K562 (cell line): ENCODE measurements around the gene KLF1. TPM values are rescaled to one million over a fixed set of nuclear protein-coding genes. Genes with fewer than 3 reads are reported as not detected.
A peak's percentile ranks its signal among the peaks of the same experiment; 100 is the strongest.

Source experiments
- CBFA2T2 ChIP-seq: fragments of 450-650 bp; conservative IDR thresholded peaks from 2 replicates; pipeline ENCODE4 v1.6.1; 2017; ENCODE audit warnings: mild to moderate bottlenecking
- CBX2 ChIP-seq: fragments of 200-600 bp; sonication (generic); IDR thresholded peaks from one replicate; pipeline ENCODE4 v1.6.1; 2012; ENCODE audit warnings: mild to moderate bottlenecking, low read length, inconsistent platforms; ENCODE audit not compliant: insufficient read depth, poor library complexity, severe bottlenecking
- MAZ ChIP-seq, 2 experiments: fragments of 450-650 bp in 1 of 2; sonication (generic) in 1 of 2; formaldehyde crosslinking; IDR thresholded peaks in 1 of 2; conservative IDR thresholded peaks in 1 of 2; 2 replicates each; pipeline versions ENCODE4 v1.4.0 to v1.5.0; 2020; ENCODE audit warnings: mild to moderate bottlenecking in 1 of 2, missing genetic modification reagents in 1 of 2
- MCM3 ChIP-seq: fragments of 450-650 bp; IDR thresholded peaks from 2 replicates; pipeline ENCODE4 v1.6.1; 2016
- MYC ChIP-seq, 2 experiments: fragments of 250-450 bp in 1 of 2; sonication (Bioruptor Pico) in 1 of 2; IDR thresholded peaks; 2 replicates each; pipeline versions ENCODE4 v1.5.1 to v1.6.1; 2012 to 2021; ENCODE audit warnings: low read depth in 2 of 2, borderline replicate concordance in 1 of 2, improper control_type of control experiment in 1 of 2, low read length in 1 of 2, mild to moderate bottlenecking in 1 of 2, moderate library complexity in 1 of 2
- NRF1 ChIP-seq, 2 experiments: fragments of 450-650 bp; IDR thresholded peaks in 1 of 2; conservative IDR thresholded peaks in 1 of 2; 2 replicates each; pipeline ENCODE4 v1.6.1; 2014; ENCODE audit warnings: mild to moderate bottlenecking in 2 of 2
- TCF7L2 ChIP-seq: fragments of 150-350 bp; IDR thresholded peaks from 2 replicates; pipeline ENCODE4 v1.6.1; 2016; ENCODE audit warnings: low read depth, mild to moderate bottlenecking, low read length, moderate library complexity
- YY1 ChIP-seq, 3 experiments: IDR thresholded peaks; 2 replicates each; pipeline ENCODE4 v1.6.1; 2011; ENCODE audit warnings: low read length in 2 of 3, mild to moderate bottlenecking in 2 of 3, moderate library complexity in 2 of 3, borderline replicate concordance in 1 of 3, control low read depth in 1 of 3, low read depth in 1 of 3; ENCODE audit not compliant: insufficient read depth in 3 of 3, insufficient replicate concordance in 2 of 3, control insufficient read depth in 1 of 3, insufficient read length in 1 of 3; ENCODE audit errors: extremely low read depth in 1 of 3
- ZNF384 ChIP-seq: IDR thresholded peaks from 2 replicates; pipeline ENCODE4 v1.6.1; 2012; ENCODE audit warnings: low read depth, low read length, improper control_type of control experiment
- ZNF586 ChIP-seq: fragments of 450-650 bp; formaldehyde crosslinking; conservative IDR thresholded peaks from 2 replicates; pipeline ENCODE4 v1.4.0; 2020; ENCODE audit warnings: mild to moderate bottlenecking, moderate library complexity
- ZNF785 ChIP-seq: fragments of 250-450 bp; sonication (Bioruptor Pico); IDR thresholded peaks from 2 replicates; pipeline ENCODE4 v1.4.0; 2020; ENCODE audit warnings: mild to moderate bottlenecking
- polyA plus RNA-seq, 8 experiments: library from polyadenylated mRNA; depleted of rRNA in 4 of 8; stranded (reverse) in 5 of 8; unstranded in 3 of 8; fragments of >200 nt; fragmentation: Nextera tagmentation in 2 of 8; fragmentation: Illumina TruSeq in 1 of 8; extraction: Ambion mirVana in 2 of 8; extraction: Trizol in 1 of 8; gene quantifications; 2 replicates each; pipeline versions ENCODE4 v1.2.1 to v1.2.3, GENCODE V29; 2011 to 2014; ENCODE audit warnings: inconsistent platforms in 1 of 8, missing spikeins in 1 of 8
- total RNA-seq, 7 experiments: library from RNA; depleted of rRNA in 6 of 7; stranded (reverse); fragments of >200 nt in 6 of 7; fragmentation: Illumina TruSeq in 2 of 7; extraction: Trizol in 2 of 7; gene quantifications; 2 replicates each; pipeline versions ENCODE4 v1.2.1 to v1.2.3, GENCODE V29; 2011 to 2021; ENCODE audit warnings: low replicate concordance in 1 of 7
- TF ChIP-seq, protein P1 (sequence below): sonication (generic); formaldehyde crosslinking; IDR thresholded peaks from 2 replicates; pipeline ENCODE4 v1.8.1; 2023; ENCODE audit warnings: mild to moderate bottlenecking, missing genetic modification reagents
- TF ChIP-seq, protein P2 (sequence below): fragments of 450-650 bp; IDR thresholded peaks from 2 replicates; pipeline ENCODE4 v1.6.1; 2018; ENCODE audit not compliant: partially characterized antibody
- TF ChIP-seq, protein P3 (sequence below): fragments of 200-800 bp; sonication (Bioruptor generic); IDR thresholded peaks from 2 replicates; pipeline ENCODE4 v1.6.1; 2017; ENCODE audit warnings: missing genetic modification characterization, missing compliant biosample characterization
- TF ChIP-seq, protein P4 (sequence below), 2 experiments: fragments of 450-650 bp in 1 of 2; sonication (generic) in 1 of 2; formaldehyde crosslinking in 1 of 2; IDR thresholded peaks in 1 of 2; conservative IDR thresholded peaks in 1 of 2; 2 replicates each; pipeline versions ENCODE4 v1.6.1 to v1.8.1; 2016 to 2023; ENCODE audit warnings: mild to moderate bottlenecking in 2 of 2, moderate library complexity in 2 of 2, inconsistent platforms in 1 of 2, missing genetic modification reagents in 1 of 2

Gene KLF1
- total and polyA plus RNA-seq, 9 of the 15 experiments (the other 6 are each of a cell fraction or from before 2014, with no cell fraction given) = 8.4 to 163 (median 47.3) TPM

DNA sequence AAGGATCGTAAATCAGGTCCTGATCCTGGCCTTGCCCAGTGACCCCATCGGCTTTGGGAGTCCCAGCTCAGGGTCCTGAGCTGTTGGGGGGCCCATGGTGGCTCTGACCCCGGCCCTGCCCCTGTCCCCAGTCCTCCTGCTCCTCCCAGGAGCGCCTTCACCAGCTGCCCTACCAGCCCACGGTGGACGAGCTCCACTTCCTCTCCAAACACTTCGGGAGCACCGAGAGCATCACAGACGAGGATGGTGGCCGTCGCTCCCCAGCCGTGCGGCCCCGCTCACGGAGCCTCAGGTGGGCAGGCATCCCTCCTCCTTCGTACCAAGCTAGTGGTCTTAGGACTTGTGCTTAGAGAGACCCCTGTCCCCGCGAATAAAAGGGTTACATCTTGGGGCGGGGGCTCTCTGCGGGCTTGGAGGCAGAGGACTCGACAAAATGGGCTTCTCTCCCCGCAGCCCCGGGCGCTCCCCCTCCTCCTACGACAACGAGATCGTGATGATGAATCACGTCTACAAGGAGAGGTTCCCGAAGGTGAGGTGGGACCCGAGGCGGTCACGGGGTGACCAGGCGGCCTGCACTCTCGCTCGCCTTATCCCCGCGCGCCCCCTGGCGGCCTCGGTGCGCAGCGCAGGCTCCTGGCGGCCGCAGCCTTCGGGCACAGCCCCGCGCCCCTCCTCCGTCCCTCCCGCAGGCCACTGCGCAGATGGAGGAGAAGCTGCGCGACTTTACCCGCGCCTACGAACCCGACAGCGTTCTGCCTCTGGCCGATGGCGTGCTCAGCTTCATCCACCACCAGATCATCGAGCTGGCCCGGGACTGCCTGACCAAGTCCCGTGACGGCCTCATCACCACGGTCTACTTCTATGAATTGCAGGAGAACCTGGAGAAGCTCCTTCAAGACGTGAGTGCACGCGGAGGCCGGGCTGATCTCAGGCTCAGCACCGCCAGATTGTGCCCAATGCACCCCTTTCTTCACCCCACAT is 39.6 kb downstream of the KLF1 start (continued):
- TF ChIP-seq YY1 (IDR thresholded peaks at IDR 0.05; ENCODE audit: borderline replicate concordance in 1 of 3, control insufficient read depth in 1 of 3, extremely low read depth in 1 of 3, insufficient read depth in 3 of 3, insufficient read length in 1 of 3, insufficient replicate concordance in 2 of 3, low read depth in 1 of 3, low read length in 2 of 3) (peak in 2 of 3 experiments; percentile 52 to 62), TCF7L2 (no peak), MYC (IDR thresholded peaks at IDR 0.05; ENCODE audit: low read depth, low read length) (0 out of 2 replicates have a peak, but pooled peaks have one; percentile 55), MYC (CRISPR knock-in tag; IDR thresholded peaks at IDR 0.05; ENCODE audit: borderline replicate concordance, low read depth) (no peak), MAZ (CRISPR knock-in tag; conservative IDR thresholded peaks at IDR 0.05 in 1 of 2, IDR thresholded peaks at IDR 0.05 in 1 of 2) (peak; percentile 86 to 87), ZNF586 (CRISPR knock-in tag) (no peak), ZNF785 (peak; percentile 99), CBFA2T2 (0 out of 2 replicates have a peak, but pooled peaks have one; percentile 10), CBX2 (no peak), NRF1 (conservative IDR thresholded peaks at IDR 0.05 in 1 of 2, IDR thresholded peaks at IDR 0.05 in 1 of 2) (peak; percentile 82 to 87), ZNF384 (peak; percentile 50; the same call in 1 of the 2 replicates), MCM3 (no peak)
- TF ChIP-seq, protein P1, sequence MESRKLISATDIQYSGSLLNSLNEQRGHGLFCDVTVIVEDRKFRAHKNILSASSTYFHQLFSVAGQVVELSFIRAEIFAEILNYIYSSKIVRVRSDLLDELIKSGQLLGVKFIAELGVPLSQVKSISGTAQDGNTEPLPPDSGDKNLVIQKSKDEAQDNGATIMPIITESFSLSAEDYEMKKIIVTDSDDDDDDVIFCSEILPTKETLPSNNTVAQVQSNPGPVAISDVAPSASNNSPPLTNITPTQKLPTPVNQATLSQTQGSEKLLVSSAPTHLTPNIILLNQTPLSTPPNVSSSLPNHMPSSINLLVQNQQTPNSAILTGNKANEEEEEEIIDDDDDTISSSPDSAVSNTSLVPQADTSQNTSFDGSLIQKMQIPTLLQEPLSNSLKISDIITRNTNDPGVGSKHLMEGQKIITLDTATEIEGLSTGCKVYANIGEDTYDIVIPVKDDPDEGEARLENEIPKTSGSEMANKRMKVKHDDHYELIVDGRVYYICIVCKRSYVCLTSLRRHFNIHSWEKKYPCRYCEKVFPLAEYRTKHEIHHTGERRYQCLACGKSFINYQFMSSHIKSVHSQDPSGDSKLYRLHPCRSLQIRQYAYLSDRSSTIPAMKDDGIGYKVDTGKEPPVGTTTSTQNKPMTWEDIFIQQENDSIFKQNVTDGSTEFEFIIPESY (CRISPR knock-in tag) = peak; percentile 92
- TF ChIP-seq, protein P2, sequence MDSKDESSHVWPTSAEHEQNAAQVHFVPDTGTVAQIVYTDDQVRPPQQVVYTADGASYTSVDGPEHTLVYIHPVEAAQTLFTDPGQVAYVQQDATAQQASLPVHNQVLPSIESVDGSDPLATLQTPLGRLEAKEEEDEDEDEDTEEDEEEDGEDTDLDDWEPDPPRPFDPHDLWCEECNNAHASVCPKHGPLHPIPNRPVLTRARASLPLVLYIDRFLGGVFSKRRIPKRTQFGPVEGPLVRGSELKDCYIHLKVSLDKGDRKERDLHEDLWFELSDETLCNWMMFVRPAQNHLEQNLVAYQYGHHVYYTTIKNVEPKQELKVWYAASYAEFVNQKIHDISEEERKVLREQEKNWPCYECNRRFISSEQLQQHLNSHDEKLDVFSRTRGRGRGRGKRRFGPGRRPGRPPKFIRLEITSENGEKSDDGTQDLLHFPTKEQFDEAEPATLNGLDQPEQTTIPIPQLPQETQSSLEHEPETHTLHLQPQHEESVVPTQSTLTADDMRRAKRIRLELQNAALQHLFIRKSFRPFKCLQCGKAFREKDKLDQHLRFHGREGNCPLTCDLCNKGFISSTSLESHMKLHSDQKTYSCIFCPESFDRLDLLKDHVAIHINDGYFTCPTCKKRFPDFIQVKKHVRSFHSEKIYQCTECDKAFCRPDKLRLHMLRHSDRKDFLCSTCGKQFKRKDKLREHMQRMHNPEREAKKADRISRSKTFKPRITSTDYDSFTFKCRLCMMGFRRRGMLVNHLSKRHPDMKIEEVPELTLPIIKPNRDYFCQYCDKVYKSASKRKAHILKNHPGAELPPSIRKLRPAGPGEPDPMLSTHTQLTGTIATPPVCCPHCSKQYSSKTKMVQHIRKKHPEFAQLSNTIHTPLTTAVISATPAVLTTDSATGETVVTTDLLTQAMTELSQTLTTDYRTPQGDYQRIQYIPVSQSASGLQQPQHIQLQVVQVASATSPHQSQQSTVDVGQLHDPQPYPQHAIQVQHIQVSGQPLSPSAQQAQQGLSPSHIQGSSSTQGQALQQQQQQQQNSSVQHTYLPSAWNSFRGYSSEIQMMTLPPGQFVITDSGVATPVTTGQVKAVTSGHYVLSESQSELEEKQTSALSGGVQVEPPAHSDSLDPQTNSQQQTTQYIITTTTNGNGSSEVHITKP = peak; percentile 21
- TF ChIP-seq, protein P3, sequence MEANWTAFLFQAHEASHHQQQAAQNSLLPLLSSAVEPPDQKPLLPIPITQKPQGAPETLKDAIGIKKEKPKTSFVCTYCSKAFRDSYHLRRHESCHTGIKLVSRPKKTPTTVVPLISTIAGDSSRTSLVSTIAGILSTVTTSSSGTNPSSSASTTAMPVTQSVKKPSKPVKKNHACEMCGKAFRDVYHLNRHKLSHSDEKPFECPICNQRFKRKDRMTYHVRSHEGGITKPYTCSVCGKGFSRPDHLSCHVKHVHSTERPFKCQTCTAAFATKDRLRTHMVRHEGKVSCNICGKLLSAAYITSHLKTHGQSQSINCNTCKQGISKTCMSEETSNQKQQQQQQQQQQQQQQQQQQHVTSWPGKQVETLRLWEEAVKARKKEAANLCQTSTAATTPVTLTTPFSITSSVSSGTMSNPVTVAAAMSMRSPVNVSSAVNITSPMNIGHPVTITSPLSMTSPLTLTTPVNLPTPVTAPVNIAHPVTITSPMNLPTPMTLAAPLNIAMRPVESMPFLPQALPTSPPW (CRISPR knock-in tag) = peak; percentile 87
- TF ChIP-seq, protein P4, sequence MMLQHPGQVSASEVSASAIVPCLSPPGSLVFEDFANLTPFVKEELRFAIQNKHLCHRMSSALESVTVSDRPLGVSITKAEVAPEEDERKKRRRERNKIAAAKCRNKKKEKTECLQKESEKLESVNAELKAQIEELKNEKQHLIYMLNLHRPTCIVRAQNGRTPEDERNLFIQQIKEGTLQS (IDR thresholded peaks at IDR 0.05) = peak; percentile 49
- TF ChIP-seq, protein P4 (CRISPR knock-in tag; conservative IDR thresholded peaks at IDR 0.05) = no peak
